Activated CD8-positive, alpha-beta memory T cell treated with anti-CD3 and anti-CD28 coated beads for 36 hours (primary cell): ENCODE measurements around the gene POU4F3. TPM values are rescaled to one million over a fixed set of nuclear protein-coding genes. Genes with fewer than 3 reads are reported as not detected.

ENCODE experiments used
- CTCF ChIA-PET: fragments of 350-600 bp; sonication (Branson Sonifier 250); formaldehyde crosslinking; loops from one replicate; lab custom pipeline; 2021; ENCODE audit warnings: antibody characterized with exemption; lab: Charles Lee
- POLR2A ChIA-PET: fragments of 350-600 bp; sonication (Branson Sonifier 250); formaldehyde crosslinking; loops from one replicate; lab custom pipeline; 2021; ENCODE audit warnings: antibody characterized with exemption; lab: Charles Lee
- total RNA-seq, 2 experiments: library from RNA; stranded (reverse); gene quantifications; one replicate each; pipeline ENCODE4 v1.2.3, GENCODE V29; 2021

Gene POU4F3
- total RNA-seq, 2 experiments from 2014 or later = 0.08 TPM; not detected in 1

- ChIA-PET CTCF (no interaction called here), POLR2A (no interaction called here)
Observed at GRCh38 chr5:146376821-146377220, 38.2 kb downstream of the POU4F3 start.

GRCh38 chr5:146378986-146379385, 40.3 kb downstream of the POU4F3 start:
- POLR2A ChIA-PET = no interaction called here
- CTCF ChIA-PET = no interaction called here

GRCh38 chr5:146380714-146381113, 42.1 kb downstream of the POU4F3 start:
- ChIA-PET CTCF (no interaction called here), POLR2A (no interaction called here)

GRCh38 chr5:146388386-146388785, 49.7 kb downstream of the POU4F3 start:
- POLR2A ChIA-PET = no interaction called here
- CTCF ChIA-PET = no interaction called here

- ChIA-PET POLR2A (no interaction called here), CTCF (interaction anchor here (1.4 kb wide), 1 partner anchor 9 kb away, joined by 3 read pairs; no protein-coding TSS in a partner anchor)
Observed at GRCh38 chr5:146390469-146390868, 51.8 kb downstream of the POU4F3 start.

Other genes with a start within 250 kb of the POU4F3 start
- under 1 TPM; 0.46 to 0.71 TPM for gene PLAC8L1, start 233.3 kb upstream of the POU4F3 start, total RNA-seq
- gene LARS1, start 156.2 kb upstream of the POU4F3 start, total RNA-seq = 100 to 1,000 TPM; 168 to 180 TPM
- gene RBM27, start 135.2 kb upstream of the POU4F3 start, total RNA-seq = 10 to 100 TPM; 33.0 TPM
- gene TCERG1, start 108.5 kb downstream of the POU4F3 start, total RNA-seq = 100 to 1,000 TPM; 119 TPM
- not detected for gene GPR151, start 177.4 kb downstream of the POU4F3 start, total RNA-seq